ENCODE results near the gene TRPC4. TPM values are rescaled to one million over a fixed set of nuclear protein-coding genes. Genes with fewer than 3 reads are reported as not detected.

TRPC4 gene
- total RNA-seq (1 to 10 TPM; 1.3 to 4.3 TPM), polyA plus RNA-seq (10 to 100 TPM in 1 of 2 donors, 1 to 10 TPM in 1; 2.6 to 11.3 TPM)
- long read RNA-seq, donor 1, full-length matches to known transcripts = 1 of 11 reads
- long read RNA-seq, donor 1, partial matches to known transcripts = 6 of 11 reads
- long read RNA-seq, donor 1, other reads (novel, unspliced or antisense) = 4 of 11 reads
- long read RNA-seq, donor 2, partial matches to known transcripts = 0 of 1 reads
- long read RNA-seq, donor 2, other reads (novel, unspliced or antisense) = 1 of 1 reads

DNA sequence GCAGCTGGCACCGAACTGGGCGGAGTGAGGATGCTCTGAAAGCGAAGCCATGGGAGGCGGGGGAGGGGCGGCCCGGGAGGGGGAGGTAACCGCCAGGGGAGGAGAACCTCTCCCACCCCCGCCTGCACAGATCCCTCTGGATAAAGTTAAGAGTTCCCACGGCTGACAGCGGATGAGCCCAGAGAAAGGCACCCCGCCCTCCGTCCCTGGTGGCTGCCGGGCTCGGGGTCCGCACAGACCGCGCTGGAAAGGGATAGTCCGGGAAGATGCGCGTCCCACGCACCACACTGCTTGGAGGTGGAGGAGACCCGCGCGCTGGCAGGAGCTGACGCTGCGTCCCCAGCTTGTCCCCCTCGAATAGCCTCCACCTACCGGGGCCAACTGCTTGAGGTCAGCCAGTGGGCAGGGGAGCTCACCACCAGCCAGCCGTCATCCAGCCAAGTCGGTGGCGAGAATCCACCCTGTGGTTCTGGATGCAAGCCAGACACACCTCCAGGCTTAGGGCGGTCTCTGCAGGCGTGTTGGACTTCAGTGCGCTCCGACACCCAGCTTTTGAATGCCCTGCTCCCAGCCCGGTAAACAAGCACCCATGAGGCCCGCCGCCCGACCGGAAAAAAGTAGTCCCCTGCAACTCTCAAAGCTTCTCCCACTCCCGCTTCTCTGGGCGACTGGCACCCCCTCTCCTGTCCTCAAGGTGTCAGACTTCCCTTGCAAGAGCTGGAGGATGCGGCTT is at the start of gene TRPC4:
Gene TRPC4 (minus strand): TSS at position 17 of the 733 bp plus-strand sequence. CDS start 86,439 bp downstream, outside the sequence.
- H3K9me3 ChIP-seq (ENCODE audit: control insufficient read depth, low read length) = no peaks in the 10 kb centered on the region
- H3K4me3 ChIP-seq (ENCODE audit: low read length in 2 of 2) = peak within 1 kb of the TSS; percentile 27 to 56
- no peaks in the 10 kb centered on the region for H3K27me3 ChIP-seq (ENCODE audit: control insufficient read depth in 1 of 2, insufficient read depth in 2 of 2, low read length in 1 of 2)
- H3K4me1 ChIP-seq (ENCODE audit: control insufficient read depth in 1 of 2, insufficient read depth in 2 of 2, low read length in 2 of 2) = peaks cover 0 to 2% of the 10 kb centered on the region in 2 donors
- 0 to 1% methylated on average over 41 to 43 of the region's 43 CpGs for WGBS, 2 donors
- no peaks in the 10 kb centered on the region for H3K36me3 ChIP-seq (ENCODE audit: control insufficient read depth in 1 of 2, insufficient read depth in 2 of 2, low read length in 1 of 2)
- intact Hi-C loops (cut with DNase I) = no loop called here
- peak within 1 kb of the TSS in 1 of 2 donors; percentile 33 for H3K27ac ChIP-seq (ENCODE audit: low read depth in 1 of 2, low read length in 2 of 2)
- peak; percentile 47 to 83 for DNase-seq
- peak; percentile 71 for ATAC-seq (ENCODE audit: low FRiP score)

DNA sequence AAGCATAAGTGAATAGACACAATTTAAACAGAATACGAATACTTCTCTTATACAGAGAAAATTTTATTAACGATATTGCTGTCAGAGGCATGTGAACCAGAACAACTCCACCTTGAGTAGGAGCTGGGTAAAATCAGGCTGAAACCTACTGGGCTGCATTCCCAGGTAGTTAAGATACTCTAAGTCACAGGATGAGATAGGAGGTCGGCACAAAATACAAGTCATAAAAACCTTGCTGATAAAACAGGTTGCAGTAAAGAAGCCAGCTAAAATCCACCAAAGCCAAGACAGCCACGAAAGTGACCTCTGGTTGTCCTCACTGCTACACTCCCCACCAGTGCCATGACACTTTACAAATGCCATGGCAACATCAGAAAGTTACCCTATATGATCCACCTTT is 49.2 kb upstream of the TRPC4 start:
- ATAC-seq (ENCODE audit: low FRiP score) (no peak), DNase-seq (no peak)
- 37 to 42% methylated on average over 4 of the region's 4 CpGs for WGBS, 2 donors
- intact Hi-C loops (cut with DNase I) = no loop called here
- Histone ChIP-seq H3K9me3 (ENCODE audit: control insufficient read depth, low read length) (peaks cover 3% of the 10 kb centered on the region), H3K27ac (ENCODE audit: low read depth in 1 of 2, low read length in 2 of 2) (no peak overlapping the region), H3K4me3 (ENCODE audit: low read length in 2 of 2) (no peak overlapping the region), H3K27me3 (ENCODE audit: control insufficient read depth in 1 of 2, insufficient read depth in 2 of 2, low read length in 1 of 2) (no peaks in the 10 kb centered on the region), H3K4me1 (ENCODE audit: control insufficient read depth in 1 of 2, insufficient read depth in 2 of 2, low read length in 2 of 2) (no peaks in the 10 kb centered on the region), H3K36me3 (ENCODE audit: control insufficient read depth in 1 of 2, insufficient read depth in 2 of 2, low read length in 1 of 2) (no peaks in the 10 kb centered on the region)

DNA sequence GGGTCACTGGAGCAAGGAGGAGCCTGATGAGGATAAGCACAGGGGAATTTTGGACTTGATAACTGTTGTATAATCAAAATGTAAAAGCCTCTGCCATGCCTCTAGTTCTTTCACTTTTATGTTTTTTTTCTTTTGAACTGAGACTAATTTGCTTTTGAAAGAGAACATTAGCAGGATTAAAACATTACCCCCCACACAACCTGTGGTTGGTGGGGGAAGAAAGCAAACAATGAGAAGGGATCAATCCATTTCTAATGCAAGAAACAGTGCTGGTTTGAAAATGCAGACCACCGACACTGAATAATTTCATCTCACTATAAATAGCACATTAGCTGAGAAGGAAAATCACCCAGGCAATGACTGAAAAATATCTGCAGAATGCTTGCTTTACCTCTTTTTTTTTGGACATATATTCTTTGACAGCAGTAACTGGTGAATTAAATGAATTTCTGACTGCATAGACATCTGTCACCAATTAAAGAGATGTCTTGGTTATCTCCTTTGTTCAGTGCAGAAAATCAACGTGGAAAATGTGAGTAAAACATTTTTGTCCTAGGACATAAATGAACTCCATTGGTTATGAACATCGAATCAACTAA is 48.6 kb upstream of the TRPC4 start:
- intact Hi-C loops (cut with DNase I) = no loop called here
- no peak overlapping the region for H3K4me3 ChIP-seq (ENCODE audit: low read length in 2 of 2)

DNA sequence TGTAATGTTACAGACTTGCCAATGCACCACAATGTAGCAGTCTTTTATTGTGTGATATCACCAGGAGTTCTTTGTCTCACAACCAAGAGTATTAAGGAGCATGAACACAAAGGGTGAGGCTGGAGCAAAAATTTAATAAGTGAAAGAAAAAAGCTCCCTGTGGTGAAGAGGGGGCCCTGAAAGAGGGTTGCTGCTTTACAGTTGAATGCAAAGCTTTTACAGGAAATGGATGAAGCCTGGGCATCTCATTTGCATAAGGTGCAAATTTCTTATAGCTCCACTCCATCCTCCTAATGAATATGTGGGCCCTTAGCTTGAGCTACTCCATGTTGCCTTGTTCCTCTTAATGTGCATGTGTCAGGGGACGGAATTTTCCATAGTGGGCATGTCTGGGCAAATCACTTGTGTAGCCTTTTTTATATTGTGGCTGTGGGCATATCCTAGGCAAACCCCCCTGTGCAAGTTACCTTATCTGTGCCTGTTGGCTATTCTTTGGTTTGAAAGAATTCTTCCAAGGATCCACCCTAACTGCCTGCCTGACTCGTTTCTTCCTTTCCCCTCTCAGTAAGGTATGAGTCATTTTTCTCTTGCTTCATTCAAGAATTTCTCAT is 45.3 kb upstream of the TRPC4 start:
- peaks cover 3% of the 10 kb centered on the region for H3K9me3 ChIP-seq (ENCODE audit: control insufficient read depth, low read length)
- H3K27me3 ChIP-seq (ENCODE audit: control insufficient read depth in 1 of 2, insufficient read depth in 2 of 2, low read length in 1 of 2) = no peaks in the 10 kb centered on the region
- 31 to 72% methylated on average over 2 of the region's 2 CpGs for WGBS, 2 donors
- H3K4me1 ChIP-seq (ENCODE audit: control insufficient read depth in 1 of 2, insufficient read depth in 2 of 2, low read length in 2 of 2) = no peaks in the 10 kb centered on the region
- DNase-seq (no peak), ATAC-seq (ENCODE audit: low FRiP score) (no peak)
- no peak overlapping the region for H3K27ac ChIP-seq (ENCODE audit: low read depth in 1 of 2, low read length in 2 of 2)
- intact Hi-C loops (cut with DNase I) = no loop called here
- no peaks in the 10 kb centered on the region for H3K36me3 ChIP-seq (ENCODE audit: control insufficient read depth in 1 of 2, insufficient read depth in 2 of 2, low read length in 1 of 2)
- H3K4me3 ChIP-seq (ENCODE audit: low read length in 2 of 2) = no peak overlapping the region

More for the DNA sequence above, 48.6 kb upstream of the TRPC4 start:
- no peaks in the 10 kb centered on the region for H3K36me3 ChIP-seq (ENCODE audit: control insufficient read depth in 1 of 2, insufficient read depth in 2 of 2, low read length in 1 of 2)
- no peak for ATAC-seq (ENCODE audit: low FRiP score)
- peaks cover 3% of the 10 kb centered on the region for H3K9me3 ChIP-seq (ENCODE audit: control insufficient read depth, low read length)
- DNase-seq = no peak
- H3K27ac ChIP-seq (ENCODE audit: low read depth in 1 of 2, low read length in 2 of 2) = no peak overlapping the region
- no peaks in the 10 kb centered on the region for H3K27me3 ChIP-seq (ENCODE audit: control insufficient read depth in 1 of 2, insufficient read depth in 2 of 2, low read length in 1 of 2)
- WGBS, 2 donors = 27 to 32% methylated on average over 3 of the region's 3 CpGs
- no peaks in the 10 kb centered on the region for H3K4me1 ChIP-seq (ENCODE audit: control insufficient read depth in 1 of 2, insufficient read depth in 2 of 2, low read length in 2 of 2)

DNA sequence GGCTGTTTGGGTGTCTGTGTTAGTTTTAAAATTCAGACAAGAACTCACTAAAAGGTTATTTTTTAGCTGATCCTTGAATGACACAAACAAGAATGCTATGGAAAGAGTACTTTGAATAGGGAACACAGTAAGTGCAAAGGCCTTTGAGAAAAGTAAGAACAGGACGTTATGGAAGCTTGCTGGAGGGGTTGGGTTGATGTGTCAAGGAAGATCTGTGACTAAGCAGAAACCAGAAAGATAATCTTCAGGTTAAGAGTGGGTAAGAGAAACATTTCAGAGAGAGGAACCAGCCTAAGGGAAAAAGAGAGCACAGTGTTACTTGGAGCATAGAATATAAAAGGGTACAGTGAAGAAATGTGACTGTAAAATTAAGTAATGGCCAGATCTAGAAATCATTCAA is 41.2 kb upstream of the TRPC4 start:
- no peak overlapping the region for H3K4me3 ChIP-seq (ENCODE audit: low read length in 2 of 2)
- no peaks in the 10 kb centered on the region for H3K36me3 ChIP-seq (ENCODE audit: control insufficient read depth in 1 of 2, insufficient read depth in 2 of 2, low read length in 1 of 2)
- H3K4me1 ChIP-seq (ENCODE audit: control insufficient read depth in 1 of 2, insufficient read depth in 2 of 2, low read length in 2 of 2) = no peaks in the 10 kb centered on the region
- ATAC-seq (ENCODE audit: low FRiP score) = no peak
- WGBS, 2 donors = 43 to 63% methylated on average over 1 of the region's 1 CpG
- DNase-seq = no peak
- no peaks in the 10 kb centered on the region for H3K27me3 ChIP-seq (ENCODE audit: control insufficient read depth in 1 of 2, insufficient read depth in 2 of 2, low read length in 1 of 2)
- H3K9me3 ChIP-seq (ENCODE audit: control insufficient read depth, low read length) = peaks cover 3% of the 10 kb centered on the region
- intact Hi-C loops (cut with DNase I) = no loop called here
- H3K27ac ChIP-seq (ENCODE audit: low read depth in 1 of 2, low read length in 2 of 2) = no peak overlapping the region

DNA sequence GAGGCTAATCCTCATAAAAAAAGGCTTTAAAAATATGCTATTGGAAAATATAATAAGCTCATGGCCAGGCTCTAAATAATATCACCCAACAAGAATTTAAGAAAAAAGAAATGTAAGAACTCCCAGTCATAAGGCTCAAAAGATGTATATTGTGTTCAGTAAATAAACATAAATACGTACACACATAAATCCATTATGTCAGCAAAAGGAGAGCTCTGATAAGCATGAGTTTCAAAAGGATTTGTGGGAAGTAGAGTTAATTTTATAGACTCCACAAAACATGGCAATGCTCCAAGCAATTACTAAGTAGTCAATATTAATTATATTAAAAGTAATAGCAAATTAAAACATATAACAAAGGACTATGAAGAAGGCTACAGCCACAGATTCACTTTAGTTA is 37.3 kb upstream of the TRPC4 start:
- H3K9me3 ChIP-seq (ENCODE audit: control insufficient read depth, low read length) = no peaks in the 10 kb centered on the region
- H3K4me3 ChIP-seq (ENCODE audit: low read length in 2 of 2) = no peak overlapping the region
- 89 to 94% methylated on average over 1 of the region's 1 CpG for WGBS, 2 donors
- no peaks in the 10 kb centered on the region for H3K36me3 ChIP-seq (ENCODE audit: control insufficient read depth in 1 of 2, insufficient read depth in 2 of 2, low read length in 1 of 2)
- ATAC-seq (ENCODE audit: low FRiP score) (no peak), DNase-seq (no peak)
- no peak overlapping the region for H3K27ac ChIP-seq (ENCODE audit: low read depth in 1 of 2, low read length in 2 of 2)
- H3K4me1 ChIP-seq (ENCODE audit: control insufficient read depth in 1 of 2, insufficient read depth in 2 of 2, low read length in 2 of 2) = no peaks in the 10 kb centered on the region
- no peaks in the 10 kb centered on the region for H3K27me3 ChIP-seq (ENCODE audit: control insufficient read depth in 1 of 2, insufficient read depth in 2 of 2, low read length in 1 of 2)
- intact Hi-C loops (cut with DNase I) = no loop called here

DNA sequence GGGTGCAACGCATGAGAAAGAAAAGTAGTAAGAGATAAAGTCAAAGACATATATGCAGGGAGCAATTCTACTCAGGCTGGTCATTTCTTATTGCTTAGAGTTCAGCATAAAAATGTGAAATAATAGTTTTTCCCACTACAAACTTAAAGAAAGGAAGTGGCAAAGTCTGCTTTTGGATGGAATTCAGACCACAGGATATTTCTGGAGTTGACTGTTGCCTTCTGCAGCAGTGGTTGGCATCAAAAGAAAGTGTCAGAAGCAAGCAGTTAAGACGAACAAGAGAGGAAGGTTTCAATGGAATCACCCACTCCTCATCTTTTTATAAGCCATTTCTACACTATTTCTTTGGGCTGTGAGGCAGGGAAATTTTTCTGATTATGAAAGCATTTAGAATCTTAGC is 36.2 kb upstream of the TRPC4 start:
- DNase-seq (no peak), ATAC-seq (ENCODE audit: low FRiP score) (no peak)
- Histone ChIP-seq H3K9me3 (ENCODE audit: control insufficient read depth, low read length) (no peaks in the 10 kb centered on the region), H3K27me3 (ENCODE audit: control insufficient read depth in 1 of 2, insufficient read depth in 2 of 2, low read length in 1 of 2) (no peaks in the 10 kb centered on the region), H3K4me1 (ENCODE audit: control insufficient read depth in 1 of 2, insufficient read depth in 2 of 2, low read length in 2 of 2) (no peaks in the 10 kb centered on the region), H3K36me3 (ENCODE audit: control insufficient read depth in 1 of 2, insufficient read depth in 2 of 2, low read length in 1 of 2) (no peaks in the 10 kb centered on the region), H3K27ac (ENCODE audit: low read depth in 1 of 2, low read length in 2 of 2) (no peak overlapping the region), H3K4me3 (ENCODE audit: low read length in 2 of 2) (no peak overlapping the region)
- WGBS, 2 donors = 7% methylated on average over 2 of the region's 2 CpGs
- intact Hi-C loops (cut with DNase I) = no loop called here

DNA sequence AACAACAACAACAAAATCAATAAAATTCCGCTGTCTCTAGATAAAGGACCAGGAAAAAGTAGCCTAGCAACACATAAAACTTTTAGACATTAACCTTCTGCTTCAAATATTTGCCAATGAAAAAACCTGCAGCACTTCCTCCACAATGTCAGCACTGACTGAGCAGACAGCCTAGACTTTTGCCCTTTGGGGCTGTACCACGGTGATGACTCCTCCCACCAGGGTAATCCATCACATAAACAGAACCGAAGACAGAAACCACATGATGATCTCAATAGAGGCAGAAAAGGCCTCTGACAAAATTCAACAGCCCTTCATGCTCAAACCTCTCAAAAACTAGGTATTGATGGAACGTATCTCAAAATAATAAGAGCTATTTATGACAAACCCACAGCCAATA is 30.2 kb upstream of the TRPC4 start:
- Histone ChIP-seq H3K9me3 (ENCODE audit: control insufficient read depth, low read length) (no peaks in the 10 kb centered on the region), H3K4me1 (ENCODE audit: control insufficient read depth in 1 of 2, insufficient read depth in 2 of 2, low read length in 2 of 2) (no peaks in the 10 kb centered on the region), H3K4me3 (ENCODE audit: low read length in 2 of 2) (no peak overlapping the region), H3K36me3 (ENCODE audit: control insufficient read depth in 1 of 2, insufficient read depth in 2 of 2, low read length in 1 of 2) (no peaks in the 10 kb centered on the region), H3K27ac (ENCODE audit: low read depth in 1 of 2, low read length in 2 of 2) (no peak overlapping the region), H3K27me3 (ENCODE audit: control insufficient read depth in 1 of 2, insufficient read depth in 2 of 2, low read length in 1 of 2) (no peaks in the 10 kb centered on the region)
- ATAC-seq (ENCODE audit: low FRiP score) (no peak), DNase-seq (no peak)
- WGBS, 2 donors = 58 to 59% methylated on average over 4 of the region's 4 CpGs
- intact Hi-C loops (cut with DNase I) = no loop called here

All from aorta (tissue), 5 donors.